SK-N-DZ (cell line): ENCODE measurements around the gene IQSEC1.

Experiments used
- DNase-seq: peaks from one replicate; pipeline ENCODE4 v3.0.0-alpha.2; 2015; ENCODE audit warnings: low spot score

IQSEC1 gene

GRCh38 chr3:13016083-13016720 lies 57.0 kb downstream of the IQSEC1 start:
- no peak for DNase-seq

- no peak for DNase-seq
Observed at GRCh38 chr3:13015286-13016082, 57.7 kb downstream of the IQSEC1 start.

GRCh38 chr3:13014755-13015285 lies 58.4 kb downstream of the IQSEC1 start:
- DNase-seq = no peak

GRCh38 chr3:13013994-13014754 lies 59.1 kb downstream of the IQSEC1 start:
- DNase-seq = no peak

DNA sequence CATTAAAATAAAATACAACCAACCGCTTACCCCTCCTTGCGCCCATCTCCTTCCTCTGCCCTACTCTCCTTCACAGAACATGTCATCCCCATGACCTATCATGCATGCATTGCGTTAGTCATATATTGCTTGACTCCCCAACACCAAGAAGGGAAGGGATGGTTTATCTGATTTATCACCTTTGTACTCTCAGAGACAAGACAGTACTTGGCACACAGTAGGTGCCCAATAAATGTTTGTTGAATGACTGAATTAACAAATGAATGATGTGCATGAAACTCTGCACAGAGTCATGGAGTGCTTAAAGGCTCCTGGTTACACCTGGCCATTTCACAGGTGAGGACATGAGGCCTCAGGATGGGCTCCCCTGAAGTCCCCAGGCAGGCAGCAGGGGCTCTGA lies 59.7 kb downstream of the IQSEC1 start:
- no peak for DNase-seq

DNA sequence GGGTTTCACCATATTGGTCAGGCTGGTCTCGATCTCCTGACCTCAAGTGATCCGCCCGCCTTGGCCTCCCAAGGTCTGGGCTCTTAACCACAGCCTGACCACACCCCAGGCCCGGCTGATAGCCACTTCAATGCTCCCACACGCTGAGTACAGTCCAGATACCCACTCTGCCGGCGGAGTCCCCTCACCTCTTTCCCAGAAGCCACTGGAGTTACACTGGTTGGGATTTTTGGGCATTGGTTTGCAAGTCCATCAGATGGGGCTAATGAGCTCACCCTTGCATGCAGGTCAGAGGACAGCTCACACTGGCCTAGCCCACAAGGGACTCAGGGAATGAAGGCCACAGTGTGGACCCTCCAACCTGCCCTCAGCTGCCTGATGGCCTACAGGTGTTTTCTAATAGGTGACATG lies 60.1 kb downstream of the IQSEC1 start:
- no peak for DNase-seq

GRCh38 chr3:13012221-13012691 lies 61.0 kb downstream of the IQSEC1 start:
- no peak for DNase-seq

DNA sequence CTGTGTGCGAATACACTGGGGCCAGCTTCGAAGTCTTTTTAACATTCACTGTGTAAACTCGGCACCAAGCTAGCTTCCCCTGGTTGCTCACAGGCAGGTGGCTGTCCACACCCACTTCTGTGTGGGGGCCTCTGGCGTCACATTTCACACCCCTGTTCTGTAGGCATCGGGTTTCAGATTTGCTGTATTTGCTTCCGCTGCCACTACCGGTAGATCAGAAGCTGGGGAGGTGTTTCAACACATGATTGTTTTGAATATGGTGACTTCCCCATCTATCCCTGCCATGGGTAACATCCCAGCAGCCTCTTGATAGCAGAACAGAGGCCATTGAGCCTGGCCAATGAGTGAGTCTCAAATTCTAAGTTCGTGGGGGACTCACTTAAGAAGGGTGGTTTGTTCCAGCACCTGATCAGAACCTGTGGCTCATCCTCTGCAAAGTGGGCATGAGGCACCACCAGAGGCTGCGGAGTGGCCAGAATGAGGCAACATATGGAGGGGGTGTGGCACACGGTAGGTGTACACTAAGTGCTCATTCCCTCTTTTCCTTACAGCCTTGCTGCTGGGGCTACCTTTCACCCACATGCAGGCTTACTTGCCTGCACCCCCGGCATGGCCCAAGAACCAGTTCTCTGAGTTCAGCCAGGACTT lies 61.5 kb downstream of the IQSEC1 start:
- no peak for DNase-seq

- DNase-seq = no peak
Observed at GRCh38 chr3:13010780-13011572, 62.3 kb downstream of the IQSEC1 start.

DNA sequence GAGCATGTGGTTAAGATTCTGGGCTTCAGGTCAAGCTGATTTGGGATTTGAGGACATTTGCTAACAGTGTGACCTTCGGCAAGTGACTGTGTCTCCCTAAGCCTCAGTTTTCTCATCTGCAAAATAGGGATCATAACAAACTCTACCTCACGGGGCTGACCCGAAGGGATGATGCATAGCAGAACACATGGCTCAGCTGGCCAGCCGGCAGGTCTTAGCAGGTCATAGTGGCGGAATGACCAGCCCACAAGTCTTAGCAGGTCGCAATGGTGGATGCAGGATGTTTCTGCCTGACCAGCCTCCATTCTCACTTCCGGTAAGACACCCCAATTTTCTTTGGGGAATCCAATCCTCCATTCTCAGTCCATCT lies 63.3 kb downstream of the IQSEC1 start:
- no peak for DNase-seq

- no peak for DNase-seq
Observed at GRCh38 chr3:13009132-13009945, 63.9 kb downstream of the IQSEC1 start.

- DNase-seq = no peak
Observed at GRCh38 chr3:13008155-13008995, 64.9 kb downstream of the IQSEC1 start.

DNA sequence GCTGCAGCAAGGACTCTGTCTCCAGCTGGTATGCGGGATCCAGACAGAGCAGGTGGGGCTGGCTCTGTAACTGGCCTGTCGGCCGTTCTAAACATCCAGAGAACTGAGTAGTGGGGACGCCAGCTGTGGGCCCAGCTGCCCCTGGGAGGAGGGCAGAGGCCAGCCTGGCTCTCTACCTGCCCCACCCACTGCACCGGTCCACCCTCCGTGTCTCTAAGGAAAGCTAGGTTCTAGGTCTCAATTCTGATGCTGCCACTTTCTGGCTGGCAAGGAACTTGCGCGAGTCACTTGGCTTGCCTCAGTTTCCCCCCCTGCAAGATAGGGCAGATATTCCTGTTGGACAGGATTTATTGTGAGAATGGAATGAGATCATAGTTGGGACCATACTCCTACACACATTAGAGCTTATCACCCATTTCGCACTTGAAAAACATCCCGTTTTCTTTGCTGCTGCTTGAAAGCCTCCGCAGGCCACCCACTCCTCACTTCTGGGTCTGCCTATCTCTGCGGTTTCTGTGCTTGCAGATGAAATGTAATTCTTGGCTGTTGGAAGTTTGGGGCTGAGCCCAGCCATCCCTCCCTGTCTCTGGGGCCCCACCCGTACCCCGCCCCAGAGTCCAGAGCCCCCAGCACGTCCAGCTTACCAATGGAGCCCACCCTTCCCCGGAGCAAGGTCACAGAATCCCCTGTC lies 65.8 kb downstream of the IQSEC1 start:
- no peak for DNase-seq

DNA sequence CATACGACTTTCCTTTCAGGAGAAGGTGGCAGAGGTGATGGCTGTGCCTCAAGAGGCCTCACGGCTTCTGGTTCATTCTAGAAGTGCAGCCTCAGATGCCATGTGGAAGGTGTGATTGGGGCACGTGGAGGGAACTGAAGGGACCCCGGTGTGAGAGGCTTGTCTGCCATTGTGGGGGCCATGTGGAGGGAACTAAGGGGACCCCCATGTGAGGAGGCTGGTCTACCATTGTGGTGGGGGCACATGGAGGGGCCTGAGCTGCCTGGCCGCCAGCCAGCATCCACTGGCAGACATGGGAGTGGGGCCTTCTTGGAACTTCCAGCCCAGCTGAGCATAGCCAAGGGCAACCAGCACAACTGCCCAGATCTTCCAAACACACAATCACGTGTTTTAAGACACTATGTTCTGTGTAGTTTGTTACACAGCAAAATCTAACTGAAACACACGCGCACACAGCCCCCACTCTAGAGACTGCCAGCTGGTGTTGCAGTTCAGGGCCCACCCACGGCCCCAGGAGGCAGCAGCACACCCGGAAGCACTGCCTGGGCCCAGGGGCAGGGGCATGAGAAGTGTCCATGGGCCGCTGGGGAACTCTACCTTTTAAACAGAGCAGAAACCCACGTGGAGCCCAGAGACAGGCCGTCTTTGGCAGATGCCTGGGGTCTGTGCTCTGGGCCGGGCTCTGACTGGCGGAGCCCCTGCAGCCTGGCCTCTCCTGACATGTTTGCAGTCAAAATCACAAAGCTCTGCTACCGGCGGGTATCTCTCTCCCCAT lies 66.8 kb downstream of the IQSEC1 start:
- DNase-seq = no peak

GRCh38 chr3:13005301-13005700 lies 67.9 kb downstream of the IQSEC1 start:
- no peak for DNase-seq

DNA sequence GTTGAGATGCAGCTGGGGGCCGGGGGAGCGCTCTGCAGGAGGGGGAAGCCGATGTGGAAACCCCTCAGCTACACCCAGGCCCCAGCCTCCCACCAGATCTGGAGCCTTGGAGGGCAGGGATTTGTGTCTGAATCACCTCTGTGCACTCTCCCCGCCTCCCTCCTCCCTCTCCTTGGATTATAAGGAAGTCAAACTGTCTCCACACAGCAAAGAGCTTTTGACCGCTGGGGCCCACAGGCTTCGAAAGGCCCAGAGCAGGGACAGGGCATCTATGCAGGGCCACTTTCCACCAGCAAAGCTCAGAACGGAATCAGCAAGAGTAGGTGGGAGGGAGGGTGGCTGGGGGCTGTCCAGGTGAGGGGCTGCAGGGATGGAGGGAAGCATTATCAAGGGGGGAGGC lies 68.9 kb downstream of the IQSEC1 start:
- no peak for DNase-seq

GRCh38 chr3:13003608-13004007 lies 69.6 kb downstream of the IQSEC1 start:
- DNase-seq = no peak
